SK-N-SH treated with all-trans-retinoic acid at 6 μM for 48 hours (cell line): ENCODE results near the gene RASGEF1C.

Source experiments
- ATAC-seq: fragments of 200-7000 bp; cut with Tn5 transposase; 3 replicates; pipeline ENCODE4 v1.9.1; 2020; ENCODE audit warnings: mild to moderate bottlenecking, moderate library complexity
- ARNTL ChIP-seq: fragments of 450-650 bp; formaldehyde crosslinking; IDR thresholded peaks from 2 replicates; pipeline ENCODE4 v1.5.0; 2020; ENCODE audit warnings: low read depth, mild to moderate bottlenecking, moderate library complexity, borderline replicate concordance
- BACH2 ChIP-seq: fragments of 250-450 bp; sonication (Bioruptor Pico); IDR thresholded peaks from 2 replicates; pipeline ENCODE4 v1.9.0; 2021; ENCODE audit warnings: mild to moderate bottlenecking, borderline replicate concordance
- CSDC2 ChIP-seq: fragments of 250-450 bp; sonication (Bioruptor Pico); IDR thresholded peaks from 2 replicates; pipeline ENCODE4 v1.5.0; 2020; ENCODE audit warnings: mild to moderate bottlenecking, moderate library complexity
- CSRNP3 ChIP-seq: fragments of 250-450 bp; sonication (Bioruptor Pico); IDR thresholded peaks from 2 replicates; pipeline ENCODE4 v1.5.1; 2021; ENCODE audit warnings: mild to moderate bottlenecking, moderate library complexity
- GLIS3 ChIP-seq: fragments of 250-450 bp; sonication (Bioruptor Pico); IDR thresholded peaks from 2 replicates; pipeline ENCODE4 v1.5.0; 2020; ENCODE audit warnings: mild to moderate bottlenecking, moderate library complexity
- ISL1 ChIP-seq: fragments of 250-450 bp; sonication (Bioruptor Pico); IDR thresholded peaks from 2 replicates; pipeline ENCODE4 v2.1.2; 2022; ENCODE audit warnings: mild to moderate bottlenecking, moderate library complexity
- OSR1 ChIP-seq: fragments of 250-450 bp; sonication (Bioruptor Pico); IDR thresholded peaks from 2 replicates; pipeline ENCODE4 v1.8.0; 2022; ENCODE audit warnings: moderate library complexity, mild to moderate bottlenecking, inconsistent platforms
- PATZ1 ChIP-seq: fragments of 250-450 bp; sonication (Bioruptor Pico); IDR thresholded peaks from 2 replicates; pipeline ENCODE4 v1.8.0; 2020; ENCODE audit warnings: mild to moderate bottlenecking, moderate library complexity, borderline replicate concordance
- POU6F1 ChIP-seq: fragments of 250-450 bp; sonication (Bioruptor Pico); IDR thresholded peaks from 2 replicates; pipeline ENCODE4 v1.8.0; 2021; ENCODE audit warnings: low read depth, mild to moderate bottlenecking, moderate library complexity, borderline replicate concordance
- PPARA ChIP-seq: fragments of 250-450 bp; sonication (Bioruptor Pico); IDR thresholded peaks from 2 replicates; pipeline ENCODE4 v1.5.0; 2020; ENCODE audit warnings: mild to moderate bottlenecking, borderline replicate concordance
- RARB ChIP-seq: fragments of 250-450 bp; sonication (Bioruptor Pico); IDR thresholded peaks from 2 replicates; pipeline ENCODE4 v1.8.0; 2021; ENCODE audit warnings: mild to moderate bottlenecking, moderate library complexity
- SNAI2 ChIP-seq: fragments of 250-450 bp; sonication (Bioruptor Pico); IDR thresholded peaks from 2 replicates; pipeline ENCODE4 v1.5.0; 2020; ENCODE audit warnings: mild to moderate bottlenecking, moderate library complexity
- TCF4 ChIP-seq: fragments of 250-450 bp; sonication (Bioruptor Pico); IDR thresholded peaks from 2 replicates; pipeline ENCODE4 v1.8.0; 2021; ENCODE audit warnings: mild to moderate bottlenecking, moderate library complexity, borderline replicate concordance
- TOX ChIP-seq: fragments of 250-450 bp; sonication (Bioruptor Pico); IDR thresholded peaks from 2 replicates; pipeline ENCODE4 v1.8.0; 2021; ENCODE audit warnings: mild to moderate bottlenecking, moderate library complexity, borderline replicate concordance
- TSHZ2 ChIP-seq: fragments of 250-450 bp; sonication (Bioruptor Pico); IDR thresholded peaks from 2 replicates; pipeline ENCODE4 v1.5.0; 2020; ENCODE audit warnings: mild to moderate bottlenecking, moderate library complexity
- ZC3H10 ChIP-seq: fragments of 250-450 bp; sonication (Bioruptor Pico); IDR thresholded peaks from 2 replicates; pipeline ENCODE4 v1.5.1; 2021; ENCODE audit warnings: mild to moderate bottlenecking, moderate library complexity
- ZFP3 ChIP-seq: fragments of 250-450 bp; sonication (Bioruptor Pico); IDR thresholded peaks from 2 replicates; pipeline ENCODE4 v1.5.0; 2020; ENCODE audit warnings: mild to moderate bottlenecking, moderate library complexity
- ZFP30 ChIP-seq: fragments of 450-650 bp; formaldehyde crosslinking; IDR thresholded peaks from 2 replicates; pipeline ENCODE4 v1.5.0; 2022; ENCODE audit warnings: mild to moderate bottlenecking, moderate library complexity
- ZNF8 ChIP-seq: fragments of 450-650 bp; formaldehyde crosslinking; IDR thresholded peaks from 2 replicates; pipeline ENCODE4 v1.5.0; 2020; ENCODE audit warnings: mild to moderate bottlenecking, moderate library complexity
- TF ChIP-seq, protein P1 (sequence below): fragments of 250-450 bp; sonication (Bioruptor Pico); IDR thresholded peaks from 2 replicates; pipeline ENCODE4 v1.5.1; 2020; ENCODE audit warnings: low read depth, mild to moderate bottlenecking, moderate library complexity

Gene RASGEF1C

GRCh38 chr5:180137401-180138213, 71.4 kb downstream of the RASGEF1C start:
- no peak for ATAC-seq
- TF ChIP-seq ISL1 (CRISPR knock-in tag): no peak
- no peak for TF ChIP-seq TSHZ2 (CRISPR knock-in tag)
- TF ChIP-seq ZFP3: no peak
- no peak for TF ChIP-seq ZFP30 (CRISPR knock-in tag)
- no peak for TF ChIP-seq CSRNP3 (CRISPR knock-in tag)
- no peak for TF ChIP-seq RARB
- TF ChIP-seq, protein P1, sequence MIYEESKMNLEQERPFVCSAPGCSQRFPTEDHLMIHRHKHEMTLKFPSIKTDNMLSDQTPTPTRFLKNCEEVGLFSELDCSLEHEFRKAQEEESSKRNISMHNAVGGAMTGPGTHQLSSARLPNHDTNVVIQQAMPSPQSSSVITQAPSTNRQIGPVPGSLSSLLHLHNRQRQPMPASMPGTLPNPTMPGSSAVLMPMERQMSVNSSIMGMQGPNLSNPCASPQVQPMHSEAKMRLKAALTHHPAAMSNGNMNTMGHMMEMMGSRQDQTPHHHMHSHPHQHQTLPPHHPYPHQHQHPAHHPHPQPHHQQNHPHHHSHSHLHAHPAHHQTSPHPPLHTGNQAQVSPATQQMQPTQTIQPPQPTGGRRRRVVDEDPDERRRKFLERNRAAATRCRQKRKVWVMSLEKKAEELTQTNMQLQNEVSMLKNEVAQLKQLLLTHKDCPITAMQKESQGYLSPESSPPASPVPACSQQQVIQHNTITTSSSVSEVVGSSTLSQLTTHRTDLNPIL (CRISPR knock-in tag): no peak
- TF ChIP-seq ARNTL: no peak
- no peak for TF ChIP-seq TCF4 (CRISPR knock-in tag)
- no peak for TF ChIP-seq ZNF8 (CRISPR knock-in tag)
- no peak for TF ChIP-seq PPARA (CRISPR knock-in tag)
- no peak for TF ChIP-seq POU6F1 (CRISPR knock-in tag)
- TF ChIP-seq BACH2: no peak
- TF ChIP-seq PATZ1 (CRISPR knock-in tag): no peak
- no peak for TF ChIP-seq CSDC2 (CRISPR knock-in tag)
- TF ChIP-seq TOX: no peak
- TF ChIP-seq OSR1 (CRISPR knock-in tag): no peak
- no peak for TF ChIP-seq GLIS3 (CRISPR knock-in tag)
- TF ChIP-seq ZC3H10 (CRISPR knock-in tag): no peak

DNA sequence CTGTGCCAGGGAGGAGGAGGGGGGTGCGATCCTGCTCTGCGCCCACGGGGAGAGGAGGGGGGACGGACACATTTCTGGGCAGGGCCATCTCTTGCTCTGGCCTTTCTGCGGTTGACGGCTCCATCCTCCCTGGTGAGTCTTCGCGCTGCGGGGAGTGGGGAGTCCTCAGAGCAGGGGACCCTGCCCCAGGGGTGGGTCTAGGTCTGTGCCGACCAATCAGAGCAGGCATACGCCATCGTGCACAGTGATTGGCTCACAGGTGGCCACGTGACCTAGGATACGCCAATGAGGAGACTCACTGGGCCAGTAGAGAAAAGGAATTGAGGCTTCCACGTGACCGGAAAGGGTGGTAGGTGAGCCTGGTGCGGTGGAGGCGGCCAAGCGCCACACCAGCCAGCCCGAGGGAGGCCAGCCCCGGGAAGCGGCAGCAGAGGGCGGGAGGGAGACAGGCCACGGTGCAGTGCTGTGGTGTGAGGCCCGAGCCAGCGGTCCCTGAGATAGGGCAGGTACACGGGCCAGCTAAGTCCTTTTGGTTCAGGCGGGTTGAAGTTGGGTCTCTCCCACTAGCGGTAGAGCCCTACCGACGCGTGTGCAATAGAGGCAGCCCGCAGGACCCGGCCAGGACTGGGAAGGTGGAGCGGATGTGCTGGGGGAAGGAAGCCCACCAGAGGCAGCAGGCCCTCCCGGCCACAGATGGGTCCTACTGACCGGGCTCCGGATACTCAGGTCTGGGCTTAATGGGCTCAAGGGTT, 72.2 kb downstream of the RASGEF1C start:
- ATAC-seq: no peak
- TF ChIP-seq PPARA (CRISPR knock-in tag) (no peak), TSHZ2 (CRISPR knock-in tag) (no peak), SNAI2 (CRISPR knock-in tag) (no peak), ZC3H10 (CRISPR knock-in tag) (no peak), ZFP3 (no peak), CSRNP3 (CRISPR knock-in tag) (no peak), OSR1 (CRISPR knock-in tag) (no peak), RARB (no peak), CSDC2 (CRISPR knock-in tag) (no peak), POU6F1 (CRISPR knock-in tag) (no peak)
- TF ChIP-seq, protein P1 (CRISPR knock-in tag): no peak
